HG02852 (cell line): ENCODE results near the gene KRT85.
"Not testable (repeated sequence)": the region's sequence is repeated elsewhere in the genome, so short reads cannot be mapped to it uniquely, and the experiment has no call there.

Source experiments
- ATAC-seq: cut with Tn5 transposase; IDR thresholded peaks from one replicate; pipeline ENCODE4 v1.9.1; 2021; ENCODE audit warnings: mild to moderate bottlenecking, moderate library complexity; ENCODE audit not compliant: unreplicated experiment

KRT85 gene

GRCh38 chr12:52366738-52367485 is at the start of gene KRT85:
Gene KRT85 (minus strand): TSS chr12:52367481. CDS start chr12:52367405, 76 bp downstream.
- no peak for ATAC-seq

GRCh38 chr12:52416795-52417194 is 49.5 kb upstream of the KRT85 start:
- no peak for ATAC-seq

GRCh38 chr12:52415870-52416750 is 48.8 kb upstream of the KRT85 start:
- ATAC-seq = no peak

GRCh38 chr12:52414936-52415335 is 47.7 kb upstream of the KRT85 start:
- ATAC-seq = no peak

GRCh38 chr12:52413782-52414345 is 46.6 kb upstream of the KRT85 start:
- ATAC-seq = no peak

- no peak for ATAC-seq
Measured at GRCh38 chr12:52413202-52413601, 45.9 kb upstream of the KRT85 start.

GRCh38 chr12:52411815-52412214 is 44.5 kb upstream of the KRT85 start:
- no peak for ATAC-seq

- not testable (repeated sequence) for ATAC-seq
Measured at GRCh38 chr12:52410589-52411248, 43.4 kb upstream of the KRT85 start.

- ATAC-seq = no peak
Measured at GRCh38 chr12:52407918-52408317, 40.6 kb upstream of the KRT85 start.

GRCh38 chr12:52405922-52406385 is 38.7 kb upstream of the KRT85 start, which contains the start of gene KRT82:
Gene KRT82 (minus strand): TSS chr12:52406335. CDS start chr12:52406277, 58 bp downstream.
- no peak for ATAC-seq

- ATAC-seq = no peak
Measured at GRCh38 chr12:52404951-52405350, 37.7 kb upstream of the KRT85 start.

- no peak for ATAC-seq
Measured at GRCh38 chr12:52403561-52403960, 36.3 kb upstream of the KRT85 start.

GRCh38 chr12:52402873-52403540 is 35.7 kb upstream of the KRT85 start:
- ATAC-seq = no peak

- ATAC-seq = no peak
Measured at GRCh38 chr12:52402377-52402776, 35.1 kb upstream of the KRT85 start.

GRCh38 chr12:52401926-52402325 is 34.6 kb upstream of the KRT85 start:
- ATAC-seq = no peak

GRCh38 chr12:52401526-52401925 is 34.2 kb upstream of the KRT85 start:
- ATAC-seq = no peak

- ATAC-seq = no peak
Measured at GRCh38 chr12:52400906-52401305, 33.6 kb upstream of the KRT85 start.

GRCh38 chr12:52399756-52400155 is 32.5 kb upstream of the KRT85 start:
- no peak for ATAC-seq

- ATAC-seq = no peak
Measured at GRCh38 chr12:52398176-52398575, 30.9 kb upstream of the KRT85 start.

- no peak for ATAC-seq
Measured at GRCh38 chr12:52396656-52397055, 29.4 kb upstream of the KRT85 start.
